ENCODE measurements around the gene ITPKB.

Gene ITPKB

DNA sequence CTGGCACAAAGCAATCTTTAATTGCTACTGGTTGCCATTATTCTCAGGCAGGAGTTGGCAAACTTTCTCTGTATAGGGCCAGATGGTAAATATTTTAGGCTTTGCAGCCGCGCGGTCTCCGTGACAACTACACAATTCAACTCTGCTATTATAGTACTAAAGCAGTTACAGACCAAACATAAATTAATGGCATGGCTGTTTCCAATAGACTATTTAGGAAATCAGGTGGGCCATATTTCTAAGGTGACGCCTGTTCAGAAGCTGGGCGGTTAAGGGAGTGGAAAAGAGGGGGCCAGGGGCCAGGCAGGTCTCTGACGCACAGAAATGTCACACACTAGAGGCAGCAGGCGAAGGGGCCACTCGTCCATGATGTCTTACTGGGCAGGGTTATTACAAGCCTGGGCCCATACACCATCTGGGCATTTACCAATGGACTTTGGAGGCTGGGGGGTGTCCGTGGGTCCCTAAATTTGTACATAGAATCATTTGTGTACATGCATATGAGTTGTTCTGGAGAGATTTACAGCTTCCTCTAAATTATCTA, 110.4 kb downstream of the ITPKB start:
- no peak overlapping the region for H2BK15ac ChIP-seq (replicated peaks; ENCODE audit: low read depth)
- H3K4me2 ChIP-seq (ENCODE audit: low read length), result no peak overlapping the region
- H3K4ac ChIP-seq (ENCODE audit: low read depth, low read length), result no peak overlapping the region
- H2BK5ac ChIP-seq (ENCODE audit: low read length), result no peak overlapping the region
- H3K36me3 ChIP-seq (ENCODE audit: control insufficient read depth, insufficient read depth, low read length), result no peaks in the 10 kb centered on the region
- H3K9ac ChIP-seq (ENCODE audit: low read length), result no peak overlapping the region
- no peak overlapping the region for H3K23ac ChIP-seq (ENCODE audit: low read length)
- H3K18ac ChIP-seq (ENCODE audit: low read length), result no peak overlapping the region
- no peaks in the 10 kb centered on the region for H3K79me2 ChIP-seq (ENCODE audit: control insufficient read depth, insufficient read depth, low read length)
- DNase-seq, result no peak
- peaks cover 1% of the 10 kb centered on the region for H3K27me3 ChIP-seq (ENCODE audit: insufficient read depth, low read length, poor library complexity)
- no peak overlapping the region for H2AK5ac ChIP-seq (ENCODE audit: low read length)
- no peaks in the 10 kb centered on the region for H3K79me1 ChIP-seq (ENCODE audit: low read length)
- H4K8ac ChIP-seq (ENCODE audit: low read depth, low read length), result no peak overlapping the region
- H4K5ac ChIP-seq (ENCODE audit: low read length), result no peak overlapping the region
- no peaks in the 10 kb centered on the region for H3K4me1 ChIP-seq (ENCODE audit: control insufficient read depth, low read depth, low read length)
- H3K27ac ChIP-seq (ENCODE audit: low read depth, low read length), result no peak overlapping the region
- no CpG with 5 or more reads among the region's 10 CpGs for WGBS (ENCODE audit: extremely low coverage, insufficient coverage, low lambda C conversion rate)
- H2BK120ac ChIP-seq (ENCODE audit: low read depth, low read length), result no peak overlapping the region
- no peak overlapping the region for H3K4me3 ChIP-seq (ENCODE audit: low read length)
- no peak overlapping the region for H3K56ac ChIP-seq (ENCODE audit: low read length)

DNA sequence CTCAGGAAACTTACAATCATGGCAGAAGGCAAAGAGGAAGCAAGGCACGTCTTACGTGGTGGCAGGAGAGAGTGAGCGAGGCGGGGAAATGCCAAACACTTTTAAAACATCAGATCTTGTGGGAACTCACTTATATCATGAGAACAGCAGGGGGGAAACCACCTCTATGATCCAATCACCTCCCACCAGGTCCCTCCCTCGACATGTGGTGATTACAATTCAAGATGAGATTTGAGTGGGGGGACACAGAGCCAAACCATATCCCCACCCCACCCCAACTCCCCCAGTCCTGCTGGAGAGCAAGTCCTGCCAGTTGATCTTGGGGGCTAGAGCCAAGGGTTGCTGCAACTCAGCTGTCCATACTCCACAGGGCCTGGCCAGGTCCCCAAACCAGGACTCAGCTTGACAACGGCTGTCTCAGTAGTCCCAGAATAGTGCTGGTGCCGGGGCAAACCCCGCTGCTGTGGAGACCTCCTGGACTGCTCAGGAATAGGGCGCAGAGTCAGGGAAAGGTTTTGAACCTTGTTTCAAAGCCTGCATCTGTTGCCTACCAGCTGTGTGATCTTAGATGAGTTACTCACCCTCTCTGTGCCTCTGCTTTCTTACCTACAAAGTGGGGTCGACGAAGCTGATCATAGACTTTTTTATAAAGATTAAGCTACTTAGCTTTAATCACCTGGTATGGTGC, 111.0 kb downstream of the ITPKB start:
- WGBS (ENCODE audit: extremely low coverage, insufficient coverage, low lambda C conversion rate), result no CpG with 5 or more reads among the region's 11 CpGs
- H3K23ac ChIP-seq (ENCODE audit: low read length), result no peak overlapping the region
- no peaks in the 10 kb centered on the region for H3K79me1 ChIP-seq (ENCODE audit: low read length)
- H3K27ac ChIP-seq (ENCODE audit: low read depth, low read length), result no peak overlapping the region
- no peak for DNase-seq
- H2BK5ac ChIP-seq (ENCODE audit: low read length), result no peak overlapping the region
- H4K8ac ChIP-seq (ENCODE audit: low read depth, low read length), result no peak overlapping the region
- H3K18ac ChIP-seq (ENCODE audit: low read length), result no peak overlapping the region
- H3K56ac ChIP-seq (ENCODE audit: low read length), result no peak overlapping the region
- H3K36me3 ChIP-seq (ENCODE audit: control insufficient read depth, insufficient read depth, low read length), result no peaks in the 10 kb centered on the region
- no peak overlapping the region for H2BK15ac ChIP-seq (replicated peaks; ENCODE audit: low read depth)
- H3K4me2 ChIP-seq (ENCODE audit: low read length), result no peak overlapping the region
- no peaks in the 10 kb centered on the region for H3K4me1 ChIP-seq (ENCODE audit: control insufficient read depth, low read depth, low read length)
- H3K79me2 ChIP-seq (ENCODE audit: control insufficient read depth, insufficient read depth, low read length), result no peaks in the 10 kb centered on the region
- H3K4ac ChIP-seq (ENCODE audit: low read depth, low read length), result no peak overlapping the region
- H3K9ac ChIP-seq (ENCODE audit: low read length), result no peak overlapping the region
- no peak overlapping the region for H3K4me3 ChIP-seq (ENCODE audit: low read length)
- no peak overlapping the region for H2AK5ac ChIP-seq (ENCODE audit: low read length)
- H4K5ac ChIP-seq (ENCODE audit: low read length), result no peak overlapping the region
- H3K27me3 ChIP-seq (ENCODE audit: insufficient read depth, low read length, poor library complexity), result peaks cover 1% of the 10 kb centered on the region
- H2BK120ac ChIP-seq (ENCODE audit: low read depth, low read length), result no peak overlapping the region

GRCh38 chr1:226627050-226627755, 111.9 kb downstream of the ITPKB start:
- WGBS (ENCODE audit: extremely low coverage, insufficient coverage, low lambda C conversion rate), result no CpG with 5 or more reads among the region's 6 CpGs
- DNase-seq, result no peak
- Histone ChIP-seq H2AK5ac (ENCODE audit: low read length) (no peak overlapping the region), H2BK120ac (ENCODE audit: low read depth, low read length) (no peak overlapping the region), H3K23ac (ENCODE audit: low read length) (no peak overlapping the region), H4K8ac (ENCODE audit: low read depth, low read length) (no peak overlapping the region), H3K4me2 (ENCODE audit: low read length) (no peak overlapping the region), H3K4me3 (ENCODE audit: low read length) (no peak overlapping the region), H3K79me1 (ENCODE audit: low read length) (no peaks in the 10 kb centered on the region), H3K36me3 (ENCODE audit: control insufficient read depth, insufficient read depth, low read length) (no peaks in the 10 kb centered on the region), H3K56ac (ENCODE audit: low read length) (no peak overlapping the region), H3K79me2 (ENCODE audit: control insufficient read depth, insufficient read depth, low read length) (no peaks in the 10 kb centered on the region), H3K4ac (ENCODE audit: low read depth, low read length) (no peak overlapping the region), H2BK15ac (replicated peaks; ENCODE audit: low read depth) (no peak overlapping the region), H3K27ac (ENCODE audit: low read depth, low read length) (no peak overlapping the region), H2BK5ac (ENCODE audit: low read length) (no peak overlapping the region), H3K27me3 (ENCODE audit: insufficient read depth, low read length, poor library complexity) (peaks cover 1% of the 10 kb centered on the region), H3K4me1 (ENCODE audit: control insufficient read depth, low read depth, low read length) (no peaks in the 10 kb centered on the region), H3K18ac (ENCODE audit: low read length) (no peak overlapping the region), H3K9ac (ENCODE audit: low read length) (no peak overlapping the region), H4K5ac (ENCODE audit: low read length) (no peak overlapping the region)

DNA sequence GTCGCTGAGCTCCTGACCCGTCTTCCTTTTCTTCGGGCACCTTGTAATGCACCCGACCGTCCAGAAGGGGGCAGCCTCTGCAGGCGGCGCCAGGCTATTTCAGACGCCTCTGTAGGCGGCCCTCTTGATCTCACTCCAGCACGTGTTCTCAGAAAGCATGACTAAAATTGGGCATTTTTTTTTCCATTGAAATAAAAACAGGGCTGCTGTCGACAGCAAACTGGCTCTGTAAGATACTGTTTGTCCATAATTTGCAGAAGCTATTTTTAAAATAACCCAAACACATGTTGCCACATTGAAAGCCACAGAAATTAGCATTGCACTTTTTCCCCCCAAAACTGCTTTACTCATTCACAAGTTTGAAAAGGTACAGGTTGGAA, 112.5 kb downstream of the ITPKB start:
- Histone ChIP-seq H2BK15ac (replicated peaks; ENCODE audit: low read depth) (no peak overlapping the region), H2BK5ac (ENCODE audit: low read length) (no peak overlapping the region), H3K4ac (ENCODE audit: low read depth, low read length) (no peak overlapping the region), H3K4me2 (ENCODE audit: low read length) (no peak overlapping the region), H3K36me3 (ENCODE audit: control insufficient read depth, insufficient read depth, low read length) (no peaks in the 10 kb centered on the region), H3K27me3 (ENCODE audit: insufficient read depth, low read length, poor library complexity) (peaks cover 1% of the 10 kb centered on the region), H3K23ac (ENCODE audit: low read length) (no peak overlapping the region), H3K4me3 (ENCODE audit: low read length) (no peak overlapping the region), H3K4me1 (ENCODE audit: control insufficient read depth, low read depth, low read length) (no peaks in the 10 kb centered on the region), H3K79me1 (ENCODE audit: low read length) (no peaks in the 10 kb centered on the region), H2BK120ac (ENCODE audit: low read depth, low read length) (no peak overlapping the region), H2AK5ac (ENCODE audit: low read length) (no peak overlapping the region), H4K8ac (ENCODE audit: low read depth, low read length) (no peak overlapping the region), H3K79me2 (ENCODE audit: control insufficient read depth, insufficient read depth, low read length) (no peaks in the 10 kb centered on the region), H3K27ac (ENCODE audit: low read depth, low read length) (no peak overlapping the region), H3K56ac (ENCODE audit: low read length) (no peak overlapping the region), H3K18ac (ENCODE audit: low read length) (no peak overlapping the region), H4K5ac (ENCODE audit: low read length) (no peak overlapping the region), H3K9ac (ENCODE audit: low read length) (no peak overlapping the region)
- no CpG with 5 or more reads among the region's 11 CpGs for WGBS (ENCODE audit: extremely low coverage, insufficient coverage, low lambda C conversion rate)
- peak; percentile 81 for DNase-seq

DNA sequence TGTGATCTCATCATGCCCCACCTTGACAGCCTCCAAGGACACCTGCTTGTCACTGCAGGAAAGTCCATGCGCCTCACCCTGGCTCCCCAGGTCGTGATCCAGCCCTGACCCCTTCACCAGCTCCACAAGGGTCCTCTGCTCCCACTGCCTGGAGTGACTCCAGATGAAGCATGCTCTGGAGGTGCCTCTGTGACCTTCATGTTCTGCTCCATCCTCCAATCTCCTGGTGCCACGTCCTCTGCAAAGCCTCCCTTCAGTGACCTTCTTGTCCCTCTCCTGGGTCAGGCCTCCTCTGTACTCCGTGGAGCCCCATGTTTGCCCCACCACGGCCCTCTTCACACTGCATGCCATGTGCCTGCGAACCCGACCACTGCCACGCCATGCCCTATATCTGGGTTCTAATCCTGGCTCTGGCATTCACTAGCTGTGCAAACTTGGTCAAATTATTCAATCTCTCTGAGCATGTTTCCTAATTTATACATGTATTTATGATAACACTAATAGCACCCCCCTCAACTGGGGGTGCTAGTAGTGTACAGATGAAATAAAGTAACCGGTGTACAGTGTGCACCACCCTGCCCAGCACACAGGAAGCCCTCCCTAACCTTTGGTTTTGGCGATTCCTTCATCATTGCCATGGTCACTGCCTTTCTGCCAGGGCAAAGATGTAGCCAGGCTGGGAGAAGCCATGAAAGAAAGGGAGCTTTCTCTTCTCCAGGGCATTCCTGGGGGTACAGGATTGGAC, 113.1 kb downstream of the ITPKB start:
- Histone ChIP-seq H3K4me1 (ENCODE audit: control insufficient read depth, low read depth, low read length) (no peaks in the 10 kb centered on the region), H3K27ac (ENCODE audit: low read depth, low read length) (no peak overlapping the region), H3K79me2 (ENCODE audit: control insufficient read depth, insufficient read depth, low read length) (no peaks in the 10 kb centered on the region), H3K27me3 (ENCODE audit: insufficient read depth, low read length, poor library complexity) (peaks cover 1% of the 10 kb centered on the region), H4K8ac (ENCODE audit: low read depth, low read length) (no peak overlapping the region), H3K36me3 (ENCODE audit: control insufficient read depth, insufficient read depth, low read length) (no peaks in the 10 kb centered on the region), H3K56ac (ENCODE audit: low read length) (no peak overlapping the region), H3K9ac (ENCODE audit: low read length) (no peak overlapping the region), H2BK120ac (ENCODE audit: low read depth, low read length) (no peak overlapping the region), H3K4ac (ENCODE audit: low read depth, low read length) (no peak overlapping the region), H3K18ac (ENCODE audit: low read length) (no peak overlapping the region), H3K79me1 (ENCODE audit: low read length) (no peaks in the 10 kb centered on the region), H2BK5ac (ENCODE audit: low read length) (no peak overlapping the region), H3K4me2 (ENCODE audit: low read length) (no peak overlapping the region), H2BK15ac (replicated peaks; ENCODE audit: low read depth) (no peak overlapping the region), H4K5ac (ENCODE audit: low read length) (no peak overlapping the region), H2AK5ac (ENCODE audit: low read length) (no peak overlapping the region), H3K4me3 (ENCODE audit: low read length) (no peak overlapping the region), H3K23ac (ENCODE audit: low read length) (no peak overlapping the region)
- no CpG with 5 or more reads among the region's 10 CpGs for WGBS (ENCODE audit: extremely low coverage, insufficient coverage, low lambda C conversion rate)
- DNase-seq, result no peak

All from mesendoderm (in vitro differentiated cells).